ENCODE measurements around the gene CCZ1. TPM values are rescaled to one million over a fixed set of nuclear protein-coding genes. Genes with fewer than 3 reads are reported as not detected.
"Not testable (repeated sequence)": the region's sequence is repeated elsewhere in the genome, so short reads cannot be mapped to it uniquely, and the experiment has no call there.

Gene CCZ1
- total and polyA plus RNA-seq, 2 of the 4 experiments (the other 2 are of a cell fraction), result 25.4 to 28.7 TPM

GRCh38 chr7:5904726-5905125 lies 6.2 kb downstream of the CCZ1 start:
- H4K5ac ChIP-seq (ENCODE audit: low read depth, low read length); H2AFZ ChIP-seq (replicated peaks; ENCODE audit: low read length, poor library complexity); H3K9me1 ChIP-seq (ENCODE audit: insufficient read depth, low read length); H4K91ac ChIP-seq (ENCODE audit: insufficient read depth, low read depth, low read length); intact Hi-C loops (cut with micrococcal nuclease); H3K4me2 ChIP-seq (ENCODE audit: low read depth, low read length); H2BK15ac ChIP-seq (ENCODE audit: low read depth, low read length); H3K4ac ChIP-seq (ENCODE audit: low read depth, low read length); H3K56ac ChIP-seq (ENCODE audit: extremely low read depth, insufficient read depth, low read length); H2BK5ac ChIP-seq (ENCODE audit: low read depth, low read length, poor library complexity, severe bottlenecking); H3K27ac ChIP-seq (ENCODE audit: insufficient read depth, low read length); dilution Hi-C loops (cut with HindIII; ENCODE audit: low sequenced_read_pairs, unreplicated experiment); DNase-seq; CTCF ChIA-PET; H2AK9ac ChIP-seq (replicated peaks; ENCODE audit: low read depth, low read length, poor library complexity); H3K18ac ChIP-seq (ENCODE audit: low read depth, low read length); H3K27me3 ChIP-seq (ENCODE audit: control insufficient read depth, insufficient read depth, low read length); H3K9ac ChIP-seq (ENCODE audit: low read depth, low read length); H3K4me3 ChIP-seq (ENCODE audit: insufficient read depth, low read depth, low read length); H3K36me3 ChIP-seq (ENCODE audit: control insufficient read depth, insufficient read depth, low read length); H3K79me1 ChIP-seq (ENCODE audit: low read depth in 1 of 2, low read length in 2 of 2); H2BK120ac ChIP-seq (ENCODE audit: low read depth, low read length); H3K14ac ChIP-seq (replicated peaks; ENCODE audit: low read depth, low read length); H2AK5ac ChIP-seq (ENCODE audit: low read depth, low read length); H4K8ac ChIP-seq (ENCODE audit: low read depth in 2 of 2, low read length in 2 of 2); H4K20me1 ChIP-seq (ENCODE audit: insufficient read depth, low read length); H2BK20ac ChIP-seq (ENCODE audit: low read depth, low read length); H3K4me1 ChIP-seq (ENCODE audit: control insufficient read depth, insufficient read depth, low read length); in situ Hi-C loops (cut with MboI; ENCODE audit: low sequenced_read_pairs); H3K9me3 ChIP-seq (ENCODE audit: control insufficient read depth, insufficient read depth, low read length); ATAC-seq (ENCODE audit: low read depth); POLR2A ChIA-PET (ENCODE audit: unreplicated experiment); BruUV-seq (replicated peaks); H3K23ac ChIP-seq (ENCODE audit: low read depth, low read length): not testable (repeated sequence)
- WGBS, 2 experiments (ENCODE audit: extremely low coverage in 2 of 2, insufficient read length in 1 of 2), result no CpG with 5 or more reads among the region's 5 CpGs

GRCh38 chr7:5908835-5909234 lies 10.3 kb downstream of the CCZ1 start:
- dilution Hi-C loops (cut with HindIII; ENCODE audit: low sequenced_read_pairs, unreplicated experiment); H3K79me1 ChIP-seq (ENCODE audit: low read depth in 1 of 2, low read length in 2 of 2); H2BK5ac ChIP-seq (ENCODE audit: low read depth, low read length, poor library complexity, severe bottlenecking); DNase-seq; POLR2A ChIA-PET (ENCODE audit: unreplicated experiment); in situ Hi-C loops (cut with MboI; ENCODE audit: low sequenced_read_pairs); H3K9me3 ChIP-seq (ENCODE audit: control insufficient read depth, insufficient read depth, low read length); H2AK5ac ChIP-seq (ENCODE audit: low read depth, low read length); H2AFZ ChIP-seq (replicated peaks; ENCODE audit: low read length, poor library complexity); H3K27ac ChIP-seq (ENCODE audit: insufficient read depth, low read length); intact Hi-C loops (cut with micrococcal nuclease); H4K8ac ChIP-seq (ENCODE audit: low read depth in 2 of 2, low read length in 2 of 2); H4K20me1 ChIP-seq (ENCODE audit: insufficient read depth, low read length); H3K23ac ChIP-seq (ENCODE audit: low read depth, low read length); H3K14ac ChIP-seq (replicated peaks; ENCODE audit: low read depth, low read length); H3K56ac ChIP-seq (ENCODE audit: extremely low read depth, insufficient read depth, low read length); ATAC-seq (ENCODE audit: low read depth); H3K36me3 ChIP-seq (ENCODE audit: control insufficient read depth, insufficient read depth, low read length); H3K4ac ChIP-seq (ENCODE audit: low read depth, low read length); H4K91ac ChIP-seq (ENCODE audit: insufficient read depth, low read depth, low read length); H2BK120ac ChIP-seq (ENCODE audit: low read depth, low read length); H2BK20ac ChIP-seq (ENCODE audit: low read depth, low read length); H3K18ac ChIP-seq (ENCODE audit: low read depth, low read length); H2BK15ac ChIP-seq (ENCODE audit: low read depth, low read length); CTCF ChIA-PET; H3K4me2 ChIP-seq (ENCODE audit: low read depth, low read length); H3K4me3 ChIP-seq (ENCODE audit: insufficient read depth, low read depth, low read length); H2AK9ac ChIP-seq (replicated peaks; ENCODE audit: low read depth, low read length, poor library complexity); H3K27me3 ChIP-seq (ENCODE audit: control insufficient read depth, insufficient read depth, low read length); H3K9ac ChIP-seq (ENCODE audit: low read depth, low read length); H4K5ac ChIP-seq (ENCODE audit: low read depth, low read length); BruUV-seq (replicated peaks); H3K9me1 ChIP-seq (ENCODE audit: insufficient read depth, low read length); H3K4me1 ChIP-seq (ENCODE audit: control insufficient read depth, insufficient read depth, low read length): not testable (repeated sequence)
- no CpG with 5 or more reads among the region's 6 CpGs for WGBS, 2 experiments (ENCODE audit: extremely low coverage in 2 of 2, insufficient read length in 1 of 2)
